Measurements from ENCODE around the gene GPR180.
A peak's percentile ranks its signal among the peaks of the same experiment; 100 is the strongest.

Gene GPR180

DNA sequence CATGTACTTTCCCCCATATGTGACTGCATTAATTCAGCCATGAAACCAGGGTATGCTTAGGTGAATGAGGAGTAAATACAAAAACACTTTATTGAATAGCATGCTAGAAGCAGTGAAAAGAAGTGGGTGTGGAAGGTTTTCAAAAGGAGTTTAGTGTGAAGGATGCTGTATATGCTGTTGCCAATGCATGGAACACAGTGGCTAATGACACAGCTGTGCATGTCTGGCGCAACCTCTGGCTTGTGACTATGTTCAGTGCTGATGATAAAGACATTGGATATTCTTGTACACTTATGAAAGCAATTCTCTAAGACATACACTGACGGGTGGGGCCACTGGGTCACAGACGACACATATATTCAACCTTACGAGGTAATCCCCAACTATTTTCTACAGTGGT, 55.5 kb downstream of the GPR180 start:
- no peak for DNase-seq

DNA sequence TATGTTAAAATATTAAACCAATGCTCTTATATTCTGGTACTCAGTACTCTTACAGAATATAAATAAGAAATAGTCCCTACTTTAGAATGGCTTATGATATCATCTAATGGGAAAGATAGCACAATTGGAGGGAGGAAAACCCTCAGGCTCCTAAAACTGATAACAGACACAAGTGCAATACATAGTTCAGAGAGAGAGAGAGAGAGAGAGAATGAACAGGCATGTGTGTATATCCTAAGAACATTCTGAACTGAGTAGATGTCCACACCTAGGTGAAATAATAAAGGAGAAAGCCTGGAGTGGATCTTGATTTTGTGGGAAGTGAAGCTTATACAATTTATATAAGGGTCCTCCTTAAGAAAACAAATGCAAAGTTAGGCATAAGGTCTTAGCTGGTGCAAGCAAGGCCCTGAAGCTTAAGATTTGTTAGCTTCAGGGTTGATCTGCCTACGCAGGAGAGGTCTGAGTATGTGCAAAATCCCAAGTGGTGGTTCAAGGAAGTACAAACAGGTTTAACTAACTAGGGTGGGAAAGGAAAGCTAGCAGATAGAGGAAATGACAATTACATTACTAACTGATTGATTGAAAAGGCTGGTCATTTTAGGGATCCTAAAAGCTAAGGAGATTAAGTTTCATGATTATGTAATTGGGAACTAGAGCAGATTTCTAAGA, 57.4 kb downstream of the GPR180 start:
- no peak for DNase-seq

DNA sequence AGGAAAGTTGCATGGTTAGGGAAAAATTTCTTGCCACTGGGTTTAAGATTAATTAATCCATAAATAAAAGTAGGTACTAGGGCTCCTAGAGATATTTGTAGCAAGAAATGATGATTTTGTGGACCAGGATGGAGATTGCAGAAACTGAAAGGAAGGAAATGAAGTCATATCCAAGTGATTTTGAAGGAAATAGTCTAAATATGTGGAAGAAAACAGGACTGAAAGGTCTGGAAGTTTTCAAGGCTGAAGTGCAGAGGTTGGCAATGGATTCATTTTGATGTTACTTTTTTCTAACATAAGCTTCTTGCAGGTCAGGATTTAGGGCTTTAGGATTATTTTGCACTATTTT, 57.9 kb downstream of the GPR180 start:
- DNase-seq: no peak

DNA sequence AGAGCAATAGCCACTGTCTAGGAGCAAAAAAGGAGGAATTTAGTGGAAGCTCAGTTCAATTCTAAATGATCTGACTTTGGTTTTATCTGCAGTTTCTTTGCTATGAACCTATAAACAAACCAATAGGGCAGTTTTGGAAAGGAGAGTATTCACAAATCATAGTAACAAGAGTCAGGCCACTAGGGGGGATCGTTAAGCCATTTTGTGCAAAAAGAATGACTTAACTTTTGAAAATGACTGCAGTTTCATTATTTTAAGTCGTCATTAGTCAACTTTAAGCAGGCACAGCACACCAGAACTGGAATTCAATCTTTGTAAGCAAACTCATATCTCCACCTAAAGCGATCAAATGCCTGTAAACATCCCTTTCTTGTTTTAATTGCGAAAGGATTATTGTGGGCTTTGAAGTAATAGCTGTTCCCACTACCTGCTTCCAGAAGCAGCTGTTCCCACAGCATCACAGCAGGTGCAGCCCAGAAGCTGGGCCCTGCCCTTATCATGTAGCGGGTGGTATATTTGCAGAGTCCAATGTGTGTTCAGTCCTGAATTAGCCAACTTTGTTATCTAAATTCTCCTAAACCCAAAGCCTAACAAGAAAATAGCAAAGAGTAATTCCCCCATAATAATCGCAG, 59.2 kb downstream of the GPR180 start:
- DNase-seq: no peak

DNA sequence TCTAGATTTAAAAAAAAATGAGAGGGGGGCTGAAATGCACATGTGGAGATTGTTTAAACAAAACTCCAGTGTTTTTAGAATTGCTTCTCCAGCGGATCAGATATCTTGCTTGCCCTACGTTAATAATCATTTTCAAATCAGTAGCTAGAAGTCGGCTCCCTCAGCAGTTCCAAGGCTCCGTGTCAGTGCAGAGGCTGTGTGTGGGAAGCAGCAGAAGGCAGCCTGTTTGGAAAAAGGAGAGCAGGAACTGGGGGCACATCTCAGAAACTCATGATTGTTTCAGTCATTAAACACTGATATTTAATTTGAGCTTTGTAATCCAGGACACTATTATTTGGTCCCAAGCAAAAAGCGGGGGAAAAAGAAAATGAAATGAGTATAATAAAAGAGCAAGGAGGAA, 59.7 kb downstream of the GPR180 start:
- DNase-seq: no peak

DNA sequence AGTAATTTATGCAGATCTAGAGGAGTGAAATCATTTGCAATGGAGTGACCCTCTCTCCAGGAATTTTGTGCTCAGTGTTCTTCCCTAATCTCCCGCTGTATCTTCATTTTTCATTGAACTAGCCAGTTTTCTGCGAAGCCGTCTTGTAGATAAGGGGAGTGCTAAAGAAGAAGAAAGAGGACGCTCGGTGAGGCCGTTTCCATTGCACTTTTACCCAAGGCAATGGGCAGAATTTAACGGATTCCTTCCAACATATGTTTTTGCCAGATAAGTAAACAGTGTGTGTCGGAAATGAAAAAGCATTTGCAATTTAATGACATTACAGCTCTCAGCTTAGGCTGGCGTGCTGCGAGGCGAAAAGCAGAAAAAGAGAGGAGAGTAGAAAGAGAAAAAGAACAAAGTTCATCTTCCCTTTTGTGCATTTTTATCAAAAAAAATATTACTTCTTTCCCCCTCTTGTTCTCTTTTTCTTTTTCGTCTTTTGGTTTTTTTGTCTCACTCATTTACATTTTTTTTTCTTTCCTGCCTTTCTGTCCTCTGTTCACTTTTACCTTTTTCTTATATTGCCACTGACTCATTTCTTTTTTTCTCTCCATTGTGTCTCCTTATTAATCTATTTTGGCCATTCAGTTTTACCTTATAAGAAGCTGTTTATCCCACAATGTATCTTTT, 60.8 kb downstream of the GPR180 start:
- DNase-seq: no peak

DNA sequence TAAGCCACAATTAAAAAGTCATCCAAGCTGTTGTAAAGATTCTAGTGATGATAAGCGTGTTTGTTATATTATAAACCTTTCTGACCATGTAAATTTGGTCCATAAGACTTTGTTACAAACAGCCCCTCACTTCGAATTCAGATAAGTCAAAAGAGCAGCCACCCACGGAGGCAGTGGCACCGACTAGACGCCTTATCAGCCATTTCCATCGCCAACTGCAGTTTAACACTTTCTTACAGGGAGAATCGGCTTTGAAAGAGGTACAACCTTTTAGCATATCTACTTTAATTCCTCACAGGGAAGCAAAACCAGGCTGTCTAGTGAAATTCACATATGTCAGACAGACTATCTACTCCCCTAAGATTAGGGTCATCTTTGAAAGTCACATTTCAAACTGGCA, 63.2 kb downstream of the GPR180 start:
- no peak for DNase-seq

DNA sequence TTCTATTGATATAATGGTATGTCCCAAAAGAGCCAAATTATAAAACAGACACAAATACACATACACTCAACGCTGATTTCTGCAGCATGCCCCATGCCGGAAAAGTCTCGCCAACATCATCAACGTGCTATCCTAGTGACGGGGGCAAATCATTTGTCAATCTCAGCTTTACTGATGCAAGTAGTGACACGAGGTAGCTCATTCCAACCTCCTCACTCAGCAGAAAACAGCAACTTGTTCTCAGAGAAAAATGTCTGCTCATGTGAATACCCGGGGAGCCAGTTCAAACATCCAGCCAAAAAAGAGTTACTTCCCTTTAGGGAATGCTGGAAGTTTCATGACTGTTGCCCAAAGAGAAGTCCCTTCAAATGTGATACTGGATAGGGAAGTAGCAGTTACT, 64.4 kb downstream of the GPR180 start:
- no peak for DNase-seq

DNA sequence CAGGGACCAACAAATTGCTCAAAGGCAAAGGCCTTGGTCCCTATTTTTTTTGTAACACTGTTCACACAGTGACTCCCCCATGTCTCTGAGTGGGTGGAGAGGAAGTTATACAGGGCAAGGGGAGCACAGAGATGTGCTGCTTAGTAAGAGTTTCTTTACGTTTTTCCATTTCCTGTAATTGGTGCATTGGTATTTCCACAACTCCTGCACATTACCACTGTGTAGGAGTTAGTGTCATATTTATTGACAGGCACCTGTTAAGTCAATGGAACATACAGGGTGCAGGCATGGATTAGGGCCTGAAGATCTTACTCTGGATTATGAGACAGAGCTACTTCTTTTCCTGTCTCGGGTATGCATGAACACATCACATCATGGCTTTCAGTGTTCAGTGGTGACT, 65.5 kb downstream of the GPR180 start:
- no peak for DNase-seq

DNA sequence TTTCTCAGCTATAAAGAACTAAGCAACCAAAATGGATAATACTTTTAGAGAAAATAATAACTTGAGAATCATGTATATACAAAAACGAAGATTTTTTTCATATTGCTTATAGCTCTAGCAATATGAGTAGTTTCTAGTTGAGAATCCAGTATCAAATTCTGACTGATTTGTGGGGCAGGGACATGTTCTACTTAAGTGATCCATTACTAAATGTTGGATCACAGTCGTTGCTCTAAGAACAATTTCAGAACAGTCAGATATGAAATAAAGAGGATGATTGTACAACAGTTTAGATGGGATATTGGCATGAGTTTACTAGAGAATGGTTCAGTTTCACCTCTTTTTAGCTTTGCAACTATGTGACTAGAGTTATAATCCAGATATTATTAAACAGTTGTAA, 70.7 kb downstream of the GPR180 start:
- DNase-seq: no peak

DNA sequence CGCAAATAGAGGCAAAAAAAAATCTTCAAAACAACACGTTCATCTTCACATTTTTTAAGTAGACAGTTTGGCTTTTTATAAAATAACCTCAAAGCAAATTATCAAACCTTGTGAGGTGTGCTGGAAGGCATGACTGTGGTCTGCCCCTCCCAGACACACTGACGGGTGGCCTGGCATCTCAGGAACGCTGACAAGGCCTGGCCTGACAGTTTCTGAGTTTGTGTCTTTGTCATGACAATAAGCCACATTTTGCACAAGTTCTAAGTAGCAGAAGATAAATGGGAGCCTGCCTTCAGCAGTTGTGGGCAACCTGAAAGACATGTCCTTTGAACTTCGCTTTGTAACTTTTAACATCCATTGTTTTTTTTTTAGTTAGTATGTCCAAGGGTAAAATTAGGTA, 72.2 kb downstream of the GPR180 start:
- DNase-seq: no peak

DNA sequence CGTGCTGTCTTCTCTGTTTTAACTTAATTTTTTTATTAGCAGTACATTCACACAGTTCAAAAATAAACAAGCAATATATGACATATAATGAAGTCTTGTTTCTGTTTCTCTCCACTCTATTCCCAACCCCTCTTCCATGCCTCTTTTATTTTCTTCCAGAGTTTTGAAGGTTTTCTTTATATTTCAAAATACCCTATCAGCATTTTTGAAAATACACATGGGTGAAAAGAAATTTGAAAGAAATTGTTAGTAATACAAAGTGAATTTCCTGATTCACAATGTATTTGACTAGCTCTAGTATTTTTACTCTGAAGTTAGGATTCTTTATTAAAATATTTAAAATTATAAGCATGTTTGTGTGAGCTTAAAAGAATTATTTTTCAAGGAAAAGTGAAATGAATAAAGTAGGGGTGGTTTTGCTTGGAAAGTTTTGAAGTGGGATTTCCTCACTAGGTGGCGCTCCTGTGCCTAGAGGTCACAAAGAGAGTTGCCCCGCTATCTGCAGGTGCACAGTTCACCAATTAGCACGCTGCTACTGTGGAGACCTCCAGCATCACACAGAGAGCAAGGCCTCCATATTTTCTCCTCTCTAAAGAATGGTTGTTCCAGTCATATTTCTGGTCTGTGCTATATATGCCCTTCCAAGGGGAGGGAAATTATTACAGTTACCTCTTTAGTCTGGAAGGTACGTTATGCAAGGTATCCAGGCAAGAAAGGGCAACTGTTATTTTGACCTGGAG, 73.1 kb downstream of the GPR180 start:
- DNase-seq: peak; percentile 75

DNA sequence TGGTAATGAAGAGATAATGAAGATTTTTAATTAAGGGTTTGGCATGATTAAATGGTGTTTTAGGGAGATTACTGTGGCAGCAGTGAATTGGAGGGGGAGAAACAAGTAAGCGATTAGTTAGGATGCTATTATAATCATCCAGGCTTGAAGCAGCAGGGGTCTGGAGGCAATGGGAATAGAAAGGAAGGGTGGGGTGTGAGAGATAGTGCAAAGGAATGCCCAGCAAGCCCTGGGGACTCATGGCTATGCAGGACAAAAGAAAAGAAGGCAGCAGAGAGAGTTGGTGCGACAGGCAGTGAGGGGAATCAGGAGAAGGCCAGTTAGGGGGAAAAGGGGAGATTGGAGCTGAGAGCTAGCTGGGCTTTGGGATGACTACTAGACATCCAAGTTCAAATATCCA, 76.1 kb downstream of the GPR180 start:
- DNase-seq: no peak

DNA sequence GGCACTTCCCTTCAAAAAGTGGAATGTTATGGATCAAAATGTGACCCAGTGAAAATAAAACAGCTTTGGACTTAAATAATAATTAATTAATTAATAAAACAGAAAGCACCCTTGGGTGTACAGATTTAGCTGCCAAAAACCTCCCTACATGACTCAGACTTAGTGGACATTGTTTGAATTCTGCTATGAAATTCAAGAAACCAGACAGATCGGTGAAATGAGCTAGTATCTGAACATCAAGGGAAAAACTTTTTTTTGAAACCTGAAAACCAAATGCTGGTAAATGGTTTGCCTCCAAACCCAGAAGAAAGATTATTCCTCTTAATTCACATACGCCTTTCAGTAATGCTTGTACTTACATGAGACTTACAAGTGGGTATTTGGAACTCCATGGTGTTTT, 77.2 kb downstream of the GPR180 start:
- no peak for DNase-seq

DNA sequence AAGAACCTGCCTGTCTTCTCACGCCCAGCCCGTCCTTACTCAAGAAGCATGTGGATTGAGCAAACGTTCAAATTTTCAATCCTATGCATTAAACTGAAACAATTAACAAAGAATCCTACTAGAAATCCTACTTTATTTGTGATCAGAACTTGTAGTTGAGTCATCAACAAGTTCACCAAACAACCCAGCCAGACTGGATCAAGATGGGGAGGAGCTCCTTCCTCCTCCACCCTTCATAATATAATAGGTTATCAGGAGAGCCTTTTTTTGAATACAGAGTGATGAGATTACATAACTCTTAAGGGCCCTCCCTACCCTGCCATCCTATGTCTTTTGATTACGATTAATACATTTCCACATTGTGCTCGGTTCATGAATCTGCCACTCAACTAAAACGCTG, 78.0 kb downstream of the GPR180 start:
- no peak for DNase-seq

DNA sequence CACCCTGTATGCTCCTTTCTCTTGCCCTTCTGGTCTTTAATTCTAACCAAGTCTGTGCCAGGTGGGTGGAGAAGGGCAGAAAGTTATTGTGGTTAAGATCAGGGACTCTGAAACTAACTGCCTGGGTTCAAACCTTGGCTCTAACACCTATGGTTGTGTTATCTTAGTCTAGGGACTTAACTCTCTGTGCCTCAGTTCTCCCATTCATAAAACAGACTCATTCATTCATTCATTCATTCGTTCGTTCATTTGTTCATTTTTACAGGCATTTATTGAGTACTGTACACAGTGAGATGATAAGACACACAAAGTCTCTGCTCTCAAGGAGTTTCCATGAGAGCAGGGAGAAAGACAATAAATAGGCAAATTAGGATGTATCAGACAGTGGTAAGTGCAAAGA, 80.6 kb downstream of the GPR180 start:
- no peak for DNase-seq

DNA sequence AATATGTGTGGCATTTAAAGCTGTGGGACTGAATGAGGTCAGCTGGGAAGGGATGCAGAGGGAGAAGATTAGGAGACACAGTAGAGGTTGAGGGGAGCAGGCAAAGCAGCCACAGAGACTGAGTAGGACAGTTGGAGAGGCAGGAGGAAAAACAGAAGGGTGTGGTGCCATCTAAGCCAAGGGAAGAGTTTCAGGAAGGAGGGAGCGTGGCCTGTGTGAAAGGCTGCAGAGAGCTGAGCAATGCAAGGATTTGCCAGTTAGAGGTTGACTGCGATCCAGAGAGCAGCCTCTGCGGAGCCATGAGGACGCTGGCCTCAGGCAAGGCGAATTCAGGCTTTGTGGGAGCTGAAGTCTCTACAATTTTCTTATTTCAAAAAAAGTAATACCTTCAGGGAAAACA, 81.8 kb downstream of the GPR180 start:
- DNase-seq: no peak
